UCSD-AML1 (cell line): ENCODE measurements around the gene QRFP.
"Not testable (repeated sequence)": the region's sequence is repeated elsewhere in the genome, so short reads cannot be mapped to it uniquely, and the experiment has no call there.

ENCODE experiments used
- DNase-seq: peaks from one replicate; lab custom pipeline; 2025; ENCODE audit not compliant: unreplicated experiment; lab: John Stamatoyannopoulos, UW

Gene QRFP

GRCh38 chr9:130854835-130855234 lies 41.8 kb downstream of the QRFP start:
- no peak for DNase-seq

- no peak for DNase-seq
Measured at GRCh38 chr9:130854092-130854491, 42.5 kb downstream of the QRFP start.

DNA sequence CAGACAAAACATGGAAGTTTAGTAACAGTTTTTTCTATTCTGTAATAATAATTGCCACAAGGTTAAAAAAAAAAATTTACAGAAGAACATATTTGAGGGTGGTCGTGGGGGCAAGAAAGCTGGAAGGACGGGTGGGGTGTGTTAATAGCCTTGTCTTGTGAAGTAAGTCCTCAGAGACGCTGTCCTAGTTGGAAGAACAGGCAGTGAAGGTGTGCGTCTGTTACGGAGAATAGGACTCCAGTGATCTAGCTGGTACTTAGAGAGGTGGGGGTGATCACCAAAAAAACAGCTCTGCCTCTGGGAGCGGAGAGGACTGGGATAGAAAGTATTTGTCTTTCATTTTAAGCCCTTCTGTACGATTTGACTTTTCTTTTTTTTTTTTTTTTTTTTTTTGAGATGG lies 43.8 kb downstream of the QRFP start:
- DNase-seq, result no peak

DNA sequence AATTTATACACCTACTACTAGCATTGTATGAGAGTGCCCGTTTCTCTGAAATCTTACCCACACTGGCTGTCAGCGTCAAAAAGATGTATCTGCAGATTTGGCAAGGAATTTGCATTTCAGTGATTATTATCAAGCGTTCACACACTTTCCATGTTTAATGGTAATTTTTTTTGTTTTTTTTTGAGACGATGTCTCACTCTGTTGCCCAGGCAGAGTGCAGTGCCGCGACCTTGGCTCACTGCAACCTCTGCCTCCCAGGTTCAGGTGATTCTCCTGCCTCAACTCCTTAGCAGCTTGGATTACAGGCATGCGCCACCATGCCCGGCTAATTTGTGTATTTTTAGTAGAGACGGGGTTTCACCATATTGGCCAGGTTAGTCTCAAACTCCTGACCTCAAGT lies 47.3 kb downstream of the QRFP start:
- DNase-seq, result no peak

DNA sequence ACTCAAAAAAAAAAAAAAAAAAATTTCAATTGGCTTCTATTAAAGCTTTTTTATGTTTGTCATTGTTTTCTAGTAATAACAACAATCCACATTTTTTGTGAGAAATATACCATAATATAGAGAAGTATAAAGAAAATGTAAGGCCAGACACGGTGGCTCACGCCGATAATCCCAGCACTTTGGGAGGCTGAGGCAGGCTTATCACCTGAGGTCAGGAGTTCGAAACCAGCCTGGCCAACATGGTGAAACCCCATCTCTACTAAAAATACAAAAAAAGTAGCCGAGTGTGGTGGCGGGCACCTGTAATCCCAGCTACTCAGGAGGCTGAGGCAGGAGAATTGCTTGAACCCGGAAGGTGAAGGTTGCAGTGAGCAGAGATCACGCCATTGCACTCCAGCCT lies 48.1 kb downstream of the QRFP start:
- not testable (repeated sequence) for DNase-seq

DNA sequence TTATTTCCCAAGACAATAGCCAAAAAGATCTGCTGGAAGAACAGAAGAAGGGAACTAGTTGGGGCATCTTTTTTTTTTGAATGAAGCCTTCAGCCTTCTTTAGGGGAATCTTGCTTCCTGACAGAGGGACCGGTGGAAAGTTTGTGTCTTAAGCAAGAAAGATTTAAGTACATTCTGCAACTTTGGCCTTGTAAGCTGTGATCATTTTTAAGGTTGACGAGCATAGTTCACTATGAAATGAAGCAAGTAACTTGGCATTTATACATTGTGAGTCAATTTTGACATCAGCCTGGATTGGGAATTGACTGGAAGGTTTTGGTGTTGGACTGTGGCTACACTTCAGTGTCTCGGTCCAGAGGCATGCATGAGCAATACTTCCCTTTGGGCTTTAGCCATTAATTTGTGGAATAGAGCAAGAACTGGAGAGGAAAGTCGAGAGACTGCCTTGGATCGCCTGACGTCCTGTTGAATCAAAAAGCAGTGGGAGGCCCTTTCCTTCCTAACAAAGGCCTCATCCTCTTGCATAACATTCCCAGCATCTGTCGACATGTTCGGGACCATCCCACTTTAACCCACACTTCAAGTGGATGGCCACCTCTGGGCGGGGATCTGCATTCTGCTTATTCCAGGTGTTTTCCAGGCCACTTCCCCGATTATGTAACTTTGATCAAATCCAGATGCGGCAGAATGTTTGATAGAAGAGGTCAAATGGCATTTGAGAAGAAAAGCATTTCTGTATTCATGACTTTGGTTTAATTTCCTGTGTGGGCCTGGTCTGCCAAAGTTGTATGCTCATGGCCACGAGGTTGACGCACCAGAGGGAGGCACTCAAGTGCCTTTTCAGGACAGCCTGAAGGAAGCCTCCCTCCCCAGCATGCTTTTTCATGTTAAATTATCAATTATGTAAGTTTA lies 49.0 kb downstream of the QRFP start:
- no peak for DNase-seq

DNA sequence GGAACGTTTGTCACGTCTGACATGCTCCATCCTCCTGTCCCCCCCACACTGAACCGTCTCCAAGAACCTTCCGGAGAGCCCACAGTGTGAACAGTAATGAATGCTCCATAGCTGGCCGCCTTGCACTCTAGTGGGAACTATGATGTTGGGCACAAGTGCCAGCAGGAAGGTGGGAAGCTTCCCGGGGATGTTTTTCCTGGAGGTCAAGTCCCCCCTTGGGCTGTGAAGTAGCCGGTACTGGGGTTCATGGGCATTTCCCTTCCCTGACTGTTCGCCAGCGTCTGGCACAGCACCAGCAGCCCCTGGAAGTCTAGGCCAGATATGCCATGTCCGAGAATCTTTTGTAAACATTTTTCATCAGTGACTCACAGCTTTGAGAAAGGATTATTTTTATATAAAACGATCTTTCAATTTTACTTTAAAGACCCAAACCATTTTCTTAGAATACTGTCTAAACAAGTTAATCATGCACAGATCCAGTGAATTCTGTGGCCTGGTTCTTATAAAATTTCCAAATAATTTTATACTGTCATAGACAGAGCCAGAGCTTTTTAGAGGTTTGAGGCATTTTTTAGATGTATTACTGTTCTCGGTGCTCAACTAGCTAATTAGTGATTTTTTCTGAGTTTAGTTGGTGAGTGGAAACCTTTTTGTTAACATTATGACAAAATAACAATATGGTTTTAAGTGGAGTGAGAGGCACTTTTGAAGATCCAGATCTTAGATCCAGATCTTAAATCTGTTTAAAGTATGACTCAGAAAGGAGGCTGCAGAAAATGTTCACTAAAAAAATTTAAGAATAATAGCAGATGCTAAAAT lies 49.9 kb downstream of the QRFP start:
- DNase-seq, result no peak

DNA sequence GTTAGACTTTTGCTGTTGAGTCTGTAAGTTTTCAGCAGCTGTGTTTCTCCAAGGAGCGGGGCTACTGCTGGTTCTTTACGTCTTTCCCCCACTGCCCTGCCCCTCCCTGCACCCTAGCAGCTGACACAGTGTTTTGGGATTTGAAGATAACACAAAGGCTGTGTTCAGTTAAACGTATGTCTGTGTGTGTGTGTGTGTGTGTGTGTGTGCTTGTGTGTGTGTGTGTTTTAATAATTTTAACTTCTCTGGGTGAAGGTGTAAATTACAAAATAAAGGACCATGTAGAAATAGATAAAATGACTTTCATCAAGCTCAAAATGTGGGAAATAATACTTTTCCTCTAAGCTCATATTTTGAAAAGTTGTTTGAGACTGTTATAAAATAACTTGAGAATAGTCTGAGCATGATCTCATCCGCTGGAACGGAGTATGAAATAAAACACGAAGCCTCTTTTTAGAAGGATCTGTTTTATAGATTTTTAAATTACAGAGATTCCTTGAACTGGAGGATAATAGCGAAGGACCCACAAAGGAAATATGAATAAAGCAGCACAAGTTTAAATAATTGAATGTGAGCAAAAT lies 50.6 kb downstream of the QRFP start:
- DNase-seq, result no peak

- DNase-seq, result no peak
Measured at GRCh38 chr9:130845254-130845653, 51.4 kb downstream of the QRFP start.

DNA sequence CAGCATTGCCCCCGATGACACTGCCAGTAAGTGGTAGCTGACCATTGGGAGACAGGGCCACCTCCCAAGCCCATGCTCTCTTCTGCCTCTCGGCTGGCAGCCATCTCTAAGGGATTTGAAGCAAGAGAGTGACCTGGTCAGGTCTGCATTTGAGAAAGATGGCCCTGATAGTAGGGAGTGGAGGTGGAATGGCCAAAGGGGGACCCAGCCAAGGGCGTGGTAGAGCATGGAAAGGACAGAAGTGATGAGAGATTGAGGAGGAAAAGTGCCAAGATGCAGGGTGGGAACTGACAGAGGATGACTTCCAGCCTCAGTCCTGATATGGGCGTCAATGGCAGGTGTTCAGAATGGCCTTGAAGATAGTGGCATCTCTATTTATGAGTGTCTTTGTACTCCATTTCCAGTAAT lies 52.6 kb downstream of the QRFP start:
- DNase-seq, result no peak

- DNase-seq, result no peak
Measured at GRCh38 chr9:130843049-130843908, 53.3 kb downstream of the QRFP start.
